HG02970 (cell line): ENCODE results near the gene CNTN6.

Experiments
- ATAC-seq: cut with Tn5 transposase; IDR thresholded peaks from one replicate; pipeline ENCODE4 v1.9.1; 2021; ENCODE audit warnings: mild to moderate bottlenecking, moderate library complexity, moderate number of reproducible peaks; ENCODE audit not compliant: unreplicated experiment, low FRiP score

The CNTN6 gene

GRCh38 chr3:1400571-1400970, 307.7 kb downstream of the CNTN6 start:
- no peak for ATAC-seq

- no peak for ATAC-seq
Measured at GRCh38 chr3:1404270-1404962, 311.6 kb downstream of the CNTN6 start.

GRCh38 chr3:1406250-1406649, 313.4 kb downstream of the CNTN6 start:
- ATAC-seq, result no peak

- no peak for ATAC-seq
Measured at GRCh38 chr3:1421577-1421976, 328.8 kb downstream of the CNTN6 start.

GRCh38 chr3:1423566-1424089, 330.8 kb downstream of the CNTN6 start:
- no peak for ATAC-seq

- no peak for ATAC-seq
Measured at GRCh38 chr3:1439395-1439794, 346.6 kb downstream of the CNTN6 start.

- no peak for ATAC-seq
Measured at GRCh38 chr3:1442271-1442670, 349.4 kb downstream of the CNTN6 start.

- no peak for ATAC-seq
Measured at GRCh38 chr3:1444195-1444594, 351.4 kb downstream of the CNTN6 start.

- ATAC-seq, result no peak
Measured at GRCh38 chr3:1446531-1446930, 353.7 kb downstream of the CNTN6 start.

- ATAC-seq, result no peak
Measured at GRCh38 chr3:1447452-1447851, 354.6 kb downstream of the CNTN6 start.

- no peak for ATAC-seq
Measured at GRCh38 chr3:1448443-1448842, 355.6 kb downstream of the CNTN6 start.
